Bronchial epithelial cell (primary cell): ENCODE data around the gene FIGNL2. TPM values are rescaled to one million over a fixed set of nuclear protein-coding genes. Genes with fewer than 3 reads are reported as not detected.
A peak's percentile ranks its signal among the peaks of the same experiment; 100 is the strongest.

Experiments used
- DNase-seq: peaks from one replicate; pipeline ENCODE4 v3.0.0-alpha.2; 2010; ENCODE audit warnings: low read depth
- FAIRE-seq: peaks from 2 replicates; lab custom pipeline; 2011; peaks lifted over from hg19 to GRCh38; lab: Jason Lieb, UNC
- H3K27me3 ChIP-seq: 2 replicates; pipeline ENCODE4 v1.5.1; 2011; ENCODE audit warnings: low read length; ENCODE audit not compliant: control insufficient read depth, insufficient read depth
- H3K36me3 ChIP-seq: 2 replicates; pipeline ENCODE4 v1.5.1; 2011; ENCODE audit warnings: low read length; ENCODE audit not compliant: control insufficient read depth, insufficient read depth
- H3K4me3 ChIP-seq: 2 replicates; pipeline ENCODE4 v1.5.1; 2011; ENCODE audit warnings: mild to moderate bottlenecking, low read depth, low read length, control low read depth
- total RNA-seq: library from RNA; depleted of rRNA; stranded (reverse); fragments of >200 nt; gene quantifications from 2 replicates; pipeline ENCODE4 v1.2.1, GENCODE V29; 2014
- TF ChIP-seq, protein P1 (sequence below): IDR thresholded peaks from 2 replicates; pipeline ENCODE4 v1.5.1; 2011; ENCODE audit warnings: mild to moderate bottlenecking, moderate library complexity, low read length, control low read depth, inconsistent platforms; ENCODE audit not compliant: insufficient read depth, severe bottlenecking

FIGNL2 gene
- total RNA-seq, 1 donor from 2014 or later: not detected

DNA sequence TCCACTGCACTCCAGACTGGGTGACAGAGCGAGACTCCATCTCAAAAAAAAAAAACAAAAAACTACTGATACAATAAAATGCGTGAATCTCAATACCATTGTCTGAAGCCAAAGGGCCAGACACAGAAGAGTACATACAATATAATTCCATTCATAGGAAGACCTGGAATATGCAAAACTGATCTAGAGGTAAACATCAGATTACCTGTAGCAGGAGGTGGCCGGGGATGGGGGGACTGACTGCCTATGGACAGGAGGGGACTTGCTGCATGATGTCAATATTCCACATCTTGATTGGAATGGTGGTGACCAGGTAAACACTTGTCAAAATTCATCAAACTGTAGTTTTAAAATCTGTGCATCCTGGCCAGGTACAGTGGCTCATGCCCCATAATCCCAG, 12.5 kb upstream of the FIGNL2 start:
- H3K27me3 ChIP-seq: peaks cover 29% of the 10 kb centered on the region
- FAIRE-seq: no peak

DNA sequence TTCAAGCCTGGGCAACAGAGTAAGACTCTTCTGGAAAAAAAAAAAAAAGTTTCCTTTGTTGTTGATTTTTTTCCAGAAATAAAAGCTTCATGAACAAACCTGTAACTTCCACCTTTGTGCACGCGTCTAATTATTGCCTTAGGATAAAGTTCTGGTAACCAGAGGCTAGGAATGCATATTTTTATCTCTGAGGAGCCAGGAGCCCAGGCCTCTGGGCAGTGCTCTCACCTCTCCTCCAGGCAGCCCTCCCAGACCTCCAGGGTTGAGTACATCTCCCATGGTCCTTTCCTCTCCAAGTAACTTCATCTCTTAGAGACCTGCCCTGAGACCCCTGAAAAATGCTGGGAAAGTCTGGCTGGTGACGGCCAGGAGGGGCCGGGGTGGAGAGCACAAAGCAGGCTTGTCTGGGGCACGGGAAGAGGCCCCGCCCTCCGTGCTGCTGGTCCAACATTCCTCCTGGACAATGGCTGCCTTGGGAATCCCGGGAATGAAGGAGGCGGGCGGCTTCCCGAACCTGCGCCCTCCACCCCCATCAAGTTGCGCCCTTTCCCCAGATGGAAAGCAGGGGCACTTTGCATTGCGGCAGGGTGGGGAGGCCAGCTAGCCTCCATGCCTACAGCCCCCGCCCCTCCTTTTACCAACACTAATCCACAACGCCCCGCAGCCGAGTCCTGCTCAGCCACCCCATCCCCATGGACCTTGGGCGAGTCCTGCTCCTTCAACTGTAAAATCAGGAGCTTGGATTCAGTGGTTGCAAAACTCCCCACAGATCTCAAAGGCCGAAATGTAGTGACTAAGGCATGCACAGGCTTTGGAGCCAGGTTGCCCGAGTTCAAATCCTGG, 7.3 kb upstream of the FIGNL2 start:
- FAIRE-seq: no peak
- Histone ChIP-seq H3K4me3 (no peak overlapping the region), H3K27me3 (peaks cover 14% of the 10 kb centered on the region), H3K36me3 (no peaks in the 10 kb centered on the region)
- TF ChIP-seq, protein P1, sequence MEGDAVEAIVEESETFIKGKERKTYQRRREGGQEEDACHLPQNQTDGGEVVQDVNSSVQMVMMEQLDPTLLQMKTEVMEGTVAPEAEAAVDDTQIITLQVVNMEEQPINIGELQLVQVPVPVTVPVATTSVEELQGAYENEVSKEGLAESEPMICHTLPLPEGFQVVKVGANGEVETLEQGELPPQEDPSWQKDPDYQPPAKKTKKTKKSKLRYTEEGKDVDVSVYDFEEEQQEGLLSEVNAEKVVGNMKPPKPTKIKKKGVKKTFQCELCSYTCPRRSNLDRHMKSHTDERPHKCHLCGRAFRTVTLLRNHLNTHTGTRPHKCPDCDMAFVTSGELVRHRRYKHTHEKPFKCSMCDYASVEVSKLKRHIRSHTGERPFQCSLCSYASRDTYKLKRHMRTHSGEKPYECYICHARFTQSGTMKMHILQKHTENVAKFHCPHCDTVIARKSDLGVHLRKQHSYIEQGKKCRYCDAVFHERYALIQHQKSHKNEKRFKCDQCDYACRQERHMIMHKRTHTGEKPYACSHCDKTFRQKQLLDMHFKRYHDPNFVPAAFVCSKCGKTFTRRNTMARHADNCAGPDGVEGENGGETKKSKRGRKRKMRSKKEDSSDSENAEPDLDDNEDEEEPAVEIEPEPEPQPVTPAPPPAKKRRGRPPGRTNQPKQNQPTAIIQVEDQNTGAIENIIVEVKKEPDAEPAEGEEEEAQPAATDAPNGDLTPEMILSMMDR: no peak
- DNase-seq: no peak

More for the DNA sequence above, 12.5 kb upstream of the FIGNL2 start:
- H3K36me3 ChIP-seq: no peaks in the 10 kb centered on the region
- no peak overlapping the region for H3K4me3 ChIP-seq
- no peak for DNase-seq
- TF ChIP-seq, protein P1: no peak

DNA sequence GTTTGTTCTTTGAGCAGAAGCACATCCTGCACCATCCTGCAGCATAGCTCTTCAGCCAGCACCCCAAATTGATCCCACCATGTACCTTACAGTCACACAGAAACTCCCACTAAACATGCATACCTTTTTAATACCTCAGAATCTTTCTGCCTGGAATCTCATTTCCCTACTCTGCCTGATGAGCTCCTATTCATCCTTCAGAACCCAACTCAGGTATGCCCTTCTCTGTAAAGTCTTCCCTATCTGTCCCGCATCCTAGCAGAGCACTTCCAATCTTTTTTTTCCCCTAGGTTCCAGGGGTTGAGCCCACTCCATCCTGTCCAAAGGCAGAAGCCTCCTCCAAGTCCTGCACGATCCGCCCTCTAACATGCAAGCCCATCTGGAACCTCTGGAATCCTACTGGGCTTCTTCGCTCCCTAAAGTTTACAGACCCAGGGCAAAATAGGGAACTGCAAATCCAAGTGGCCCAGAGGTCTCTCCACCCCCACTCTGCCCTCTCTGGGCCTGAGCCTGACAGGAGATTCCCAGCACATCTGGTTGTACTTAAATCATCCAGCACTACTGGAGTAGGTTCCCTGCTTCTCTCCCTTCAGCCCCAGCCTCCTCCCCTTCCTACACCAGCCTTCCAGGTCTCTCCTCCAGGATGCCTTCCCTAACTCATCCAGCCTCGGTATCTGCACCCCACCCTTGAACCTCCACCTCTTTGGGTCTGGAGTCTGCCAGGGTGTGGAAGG, 4.1 kb upstream of the FIGNL2 start:
- peak; percentile 18 for FAIRE-seq
- no peak for DNase-seq
- H3K27me3 ChIP-seq: peaks cover 26% of the 10 kb centered on the region
- H3K4me3 ChIP-seq: no peak overlapping the region
- H3K36me3 ChIP-seq: no peaks in the 10 kb centered on the region
- TF ChIP-seq, protein P1: no peak

DNA sequence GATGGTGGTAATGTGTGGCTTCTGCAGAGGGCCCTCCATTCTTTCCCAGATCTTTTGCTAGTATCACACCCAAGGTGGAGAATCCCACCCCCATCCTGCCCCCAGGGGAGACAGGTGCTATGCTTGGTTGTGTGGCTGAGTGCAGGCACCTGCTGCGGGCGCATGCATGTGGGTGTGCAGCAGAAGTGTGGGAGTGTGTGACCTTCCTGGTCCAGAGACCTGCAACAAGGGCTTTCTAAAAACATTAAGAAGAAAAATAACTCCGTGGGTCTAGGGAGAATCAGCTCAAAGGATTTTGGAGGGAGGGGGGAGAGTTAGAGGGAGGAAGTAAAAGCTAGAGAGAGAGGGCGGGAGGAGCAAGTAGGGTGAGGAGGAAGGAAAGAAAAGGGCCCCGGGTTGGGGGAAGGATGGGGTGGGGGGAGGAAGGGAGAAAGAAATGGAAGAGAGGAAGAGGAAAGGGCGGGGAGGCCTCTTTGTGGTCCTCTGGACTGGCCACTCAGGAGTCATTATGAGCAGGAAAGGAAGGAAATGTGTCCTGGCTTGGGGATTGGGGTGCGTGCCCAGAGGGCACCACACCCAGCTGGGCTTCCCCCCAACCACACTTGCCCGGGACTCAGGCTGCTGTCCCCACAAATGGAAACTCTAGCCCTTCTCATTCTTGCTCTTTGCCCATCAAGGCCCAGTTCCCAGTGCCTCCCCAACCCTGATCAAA, 3.1 kb upstream of the FIGNL2 start:
- FAIRE-seq (no peak), DNase-seq (no peak)
- H3K36me3 ChIP-seq: no peaks in the 10 kb centered on the region
- H3K4me3 ChIP-seq: no peak overlapping the region
- TF ChIP-seq, protein P1: no peak
- peaks cover 31% of the 10 kb centered on the region for H3K27me3 ChIP-seq

DNA sequence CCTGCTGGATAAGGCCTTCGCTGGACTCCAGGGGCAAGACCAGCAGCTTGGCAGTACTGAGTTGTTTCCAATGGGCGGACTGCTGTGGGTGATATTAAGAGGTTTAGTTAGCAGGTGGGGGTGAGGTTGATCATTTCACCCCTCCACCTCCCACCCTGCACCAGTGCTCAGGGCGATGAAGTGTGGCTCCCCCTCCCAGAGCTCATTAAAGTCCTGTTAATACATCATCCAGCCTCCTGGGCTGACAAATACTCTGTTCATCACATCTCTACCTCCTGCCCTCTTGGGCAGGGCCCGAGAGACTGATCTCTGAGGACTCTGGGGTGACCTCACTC, 2.4 kb upstream of the FIGNL2 start:
- no peak overlapping the region for H3K4me3 ChIP-seq
- H3K27me3 ChIP-seq: peaks cover 30% of the 10 kb centered on the region
- FAIRE-seq (no peak), DNase-seq (no peak)
- TF ChIP-seq, protein P1: no peak
- H3K36me3 ChIP-seq: no peaks in the 10 kb centered on the region
